Lower lobe of right lung (tissue), 2 donors: Measurements from ENCODE around the gene GRK7. TPM values are rescaled to one million over a fixed set of nuclear protein-coding genes. Genes with fewer than 3 reads are reported as not detected.

Experiments
- ATAC-seq, 2 donors: fragments of 200-7000 bp; cut with Tn5 transposase; one replicate each; pipeline ENCODE4 v1.9.1; 2020 to 2022; ENCODE audit warnings: mild to moderate bottlenecking in 2 of 2, moderate library complexity in 2 of 2
- DNase-seq: peaks from one replicate; pipeline ENCODE4 v3.0.0-alpha.2; 2020
- H3K27ac ChIP-seq: fragments of 200-600 bp; one replicate; pipeline ENCODE4 v1.8.0; 2022
- H3K27me3 ChIP-seq: fragments of 200-600 bp; one replicate; pipeline ENCODE4 v1.8.0; 2022; ENCODE audit warnings: low read depth
- H3K36me3 ChIP-seq: fragments of 200-600 bp; one replicate; pipeline ENCODE4 v1.8.0; 2022; ENCODE audit warnings: mild to moderate bottlenecking
- H3K4me1 ChIP-seq: fragments of 200-600 bp; one replicate; pipeline ENCODE4 v1.8.0; 2022
- H3K4me3 ChIP-seq: fragments of 200-600 bp; one replicate; pipeline ENCODE4 v1.8.0; 2022; ENCODE audit warnings: mild to moderate bottlenecking
- H3K9me3 ChIP-seq: fragments of 200-600 bp; one replicate; pipeline ENCODE4 v1.8.0; 2022
- CTCF ChIP-seq: fragments of 200-600 bp; IDR thresholded peaks from one replicate; pipeline ENCODE4 v1.8.0; 2022; ENCODE audit warnings: antibody characterized with exemption, mild to moderate bottlenecking
- intact Hi-C: fragments of 100-400 bp; cut with DNase I; formaldehyde crosslinking; loops from one replicate; pipeline ENCODE4 v1.11.0; 2022
- total RNA-seq: library from RNA; stranded (reverse); fragmentation: NEBNext Ultra II Directional; extraction: Animal tissue kit (Norgen Biotek cat#: 25700); gene quantifications from one replicate; pipeline ENCODE4 v1.2.1, GENCODE V29; 2021
- donor health status: DM: no; HTN: yes; CAD: no; lungs with severe emphysema.

GRK7 gene
- total RNA-seq, 1 donor from 2014 or later, result not detected

GRCh38 chr3:141795741-141796080 is 32.5 kb downstream of the GRK7 start:
- Histone ChIP-seq H3K36me3 (no peaks in the 10 kb centered on the region), H3K9me3 (no peaks in the 10 kb centered on the region), H3K27me3 (no peaks in the 10 kb centered on the region), H3K4me3 (no peak overlapping the region), H3K27ac (peak overlapping the region; percentile 87), H3K4me1 (peaks cover 37% of the 10 kb centered on the region)
- DNase-seq (no peak), ATAC-seq (no peak)
- TF ChIP-seq CTCF, result no peak
- intact Hi-C loops, result loop anchor here (5.0 kb wide), 1 partner anchor 128 kb away; no protein-coding TSS in a partner anchor

GRCh38 chr3:141796081-141796888 is 33.1 kb downstream of the GRK7 start:
- no peak for TF ChIP-seq CTCF
- Histone ChIP-seq H3K4me1 (peaks cover 37% of the 10 kb centered on the region), H3K36me3 (no peaks in the 10 kb centered on the region), H3K9me3 (no peaks in the 10 kb centered on the region), H3K27ac (peak overlapping the region; percentile 87), H3K4me3 (peak overlapping the region; percentile 41), H3K27me3 (no peaks in the 10 kb centered on the region)
- ATAC-seq (peak; percentile 80 to 85), DNase-seq (peak; percentile 86)
- intact Hi-C loops, result loop anchor here (5.0 kb wide), 1 partner anchor 129 kb away; no protein-coding TSS in a partner anchor

- no peaks in the 10 kb centered on the region for H3K36me3 ChIP-seq
- H3K27me3 ChIP-seq, result no peaks in the 10 kb centered on the region
- peaks cover 37% of the 10 kb centered on the region for H3K4me1 ChIP-seq
- DNase-seq (peak; percentile 67), ATAC-seq (peak; percentile 60 to 65)
- intact Hi-C loops, result loop anchor here (5.0 kb wide), 1 partner anchor 130 kb away; no protein-coding TSS in a partner anchor
- TF ChIP-seq CTCF, result no peak
- H3K27ac ChIP-seq, result peak overlapping the region; percentile 87
- H3K9me3 ChIP-seq, result no peaks in the 10 kb centered on the region
- peak overlapping the region; percentile 41 for H3K4me3 ChIP-seq
Observed at GRCh38 chr3:141796889-141797781, 33.9 kb downstream of the GRK7 start.

- Histone ChIP-seq H3K27ac (peak overlapping the region; percentile 87), H3K36me3 (no peaks in the 10 kb centered on the region), H3K9me3 (no peaks in the 10 kb centered on the region), H3K4me3 (peak overlapping the region; percentile 41), H3K27me3 (no peaks in the 10 kb centered on the region), H3K4me1 (peaks cover 37% of the 10 kb centered on the region)
- DNase-seq, result no peak
- peak in 1 of 2 donors; percentile 3 for ATAC-seq
- no peak for TF ChIP-seq CTCF
- intact Hi-C loops, result loop anchor here (5.0 kb wide), 1 partner anchor 131 kb away; no protein-coding TSS in a partner anchor
Observed at GRCh38 chr3:141797819-141798447, 34.7 kb downstream of the GRK7 start.

- H3K4me1 ChIP-seq, result peaks cover 37% of the 10 kb centered on the region
- ATAC-seq (peak in 1 of 2 donors; percentile 22), DNase-seq (no peak)
- peak overlapping the region; percentile 87 for H3K27ac ChIP-seq
- intact Hi-C loops, result loop anchor here (5.0 kb wide), 1 partner anchor 131 kb away; no protein-coding TSS in a partner anchor
- H3K9me3 ChIP-seq, result no peaks in the 10 kb centered on the region
- TF ChIP-seq CTCF, result no peak
- no peaks in the 10 kb centered on the region for H3K36me3 ChIP-seq
- no peak overlapping the region for H3K4me3 ChIP-seq
- no peaks in the 10 kb centered on the region for H3K27me3 ChIP-seq
Observed at GRCh38 chr3:141798448-141798845, 35.2 kb downstream of the GRK7 start.
